ENCODE results near the gene PLPP2.

DNA sequence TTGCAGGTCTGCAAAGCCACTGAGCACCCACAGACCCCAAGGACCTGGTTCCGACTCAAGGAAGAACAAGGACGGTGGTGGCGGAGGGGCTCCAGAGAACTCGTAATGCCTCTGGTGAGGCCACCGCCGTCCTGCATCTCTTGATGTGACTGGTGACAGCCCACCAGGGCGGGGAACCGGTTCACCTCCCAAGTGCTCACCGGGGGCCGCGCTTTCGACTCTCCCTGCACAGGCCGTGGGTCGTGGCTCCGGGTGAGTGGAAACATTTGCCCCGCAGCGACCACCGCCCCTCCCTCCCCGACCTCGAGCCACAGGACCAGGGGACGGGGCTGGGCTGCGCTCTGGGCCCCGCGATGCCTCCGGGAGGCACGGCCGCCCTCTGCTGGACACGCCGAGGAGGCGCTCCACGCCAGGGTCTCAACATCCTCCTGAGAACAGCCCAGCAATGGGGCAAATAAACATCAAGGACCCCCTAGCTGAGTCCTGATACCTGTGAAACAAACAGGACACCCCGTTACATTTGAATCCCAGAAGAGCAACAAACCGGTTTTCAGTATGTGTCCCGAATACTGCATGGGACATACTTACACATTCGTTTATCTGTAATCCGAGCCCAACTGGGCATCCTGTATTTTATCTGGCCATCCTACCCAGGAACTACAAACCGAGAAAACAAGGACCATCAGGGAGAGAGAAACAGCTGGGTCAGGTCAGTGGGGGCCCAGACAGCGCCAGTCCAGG is 3.9 kb upstream of the PLPP2 start:
- TF ChIP-seq CTCF (IDR thresholded peaks at IDR 0.05) (peak; percentile 4 to 79), POLR2A (IDR thresholded peaks at IDR 0.05) (no peak), POLR2AphosphoS5 (IDR thresholded peaks at IDR 0.05) (no peak), EP300 (IDR thresholded peaks at IDR 0.05) (no peak)
